GM10266 (cell line): Measurements from ENCODE around the gene DPH7.
A peak's percentile ranks its signal among the peaks of the same experiment; 100 is the strongest.
"Not testable (repeated sequence)": the region's sequence is repeated elsewhere in the genome, so short reads cannot be mapped to it uniquely, and the experiment has no call there.

Experiments used
- DNase-seq: peaks from one replicate; pipeline ENCODE4 v3.0.0; 2012; ENCODE audit errors: extremely low spot score
- TF ChIP-seq, protein P1 (sequence below): IDR thresholded peaks from 2 replicates; pipeline ENCODE4 v1.5.1; 2012; ENCODE audit warnings: mild to moderate bottlenecking, low read depth; ENCODE audit not compliant: control insufficient read depth, insufficient read depth; ENCODE audit errors: missing control alignments

The DPH7 gene

DNA sequence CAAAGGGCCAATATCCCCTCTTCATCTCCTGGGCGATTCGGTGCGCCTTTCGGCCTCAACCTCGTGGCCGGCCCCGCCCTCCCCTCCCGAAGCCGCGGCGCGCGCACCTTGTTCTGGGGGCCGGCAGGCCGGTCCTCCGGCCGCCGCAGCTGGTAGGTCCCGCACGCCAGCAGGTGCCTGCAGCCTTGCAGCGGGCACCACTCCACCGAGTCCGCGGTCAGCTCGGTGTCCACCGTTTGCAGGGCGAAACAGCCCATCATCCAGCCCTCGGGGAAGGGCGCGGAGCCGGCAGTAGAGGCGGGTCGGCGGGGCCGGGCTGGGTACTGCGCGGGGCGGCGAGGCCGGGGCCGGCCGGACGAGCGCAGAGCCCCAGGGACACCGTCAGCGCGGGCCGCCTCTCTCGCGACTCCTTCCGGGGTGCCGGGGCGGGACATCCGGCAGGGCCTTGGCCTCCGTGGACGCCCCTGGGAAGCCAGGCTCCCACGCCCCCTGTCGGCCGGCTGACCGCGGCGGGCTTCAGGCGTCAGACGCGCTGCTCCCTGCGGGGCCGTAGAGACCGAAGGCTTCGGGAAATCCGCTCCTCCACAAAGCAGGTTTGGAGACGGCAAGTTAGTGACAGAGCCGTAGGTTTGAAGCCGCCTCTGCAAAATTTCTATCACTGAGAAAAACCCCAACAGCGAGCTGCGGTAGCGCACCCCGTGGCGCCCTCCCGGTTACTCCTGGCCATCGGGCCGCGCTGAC, at the start of gene DPH7:
TSS of gene DPH7 (minus strand) at position 408 of the 741 bp plus-strand sequence. CDS start at position 260, 148 bp downstream.
- DNase-seq = peak; percentile 99
- TF ChIP-seq, protein P1, sequence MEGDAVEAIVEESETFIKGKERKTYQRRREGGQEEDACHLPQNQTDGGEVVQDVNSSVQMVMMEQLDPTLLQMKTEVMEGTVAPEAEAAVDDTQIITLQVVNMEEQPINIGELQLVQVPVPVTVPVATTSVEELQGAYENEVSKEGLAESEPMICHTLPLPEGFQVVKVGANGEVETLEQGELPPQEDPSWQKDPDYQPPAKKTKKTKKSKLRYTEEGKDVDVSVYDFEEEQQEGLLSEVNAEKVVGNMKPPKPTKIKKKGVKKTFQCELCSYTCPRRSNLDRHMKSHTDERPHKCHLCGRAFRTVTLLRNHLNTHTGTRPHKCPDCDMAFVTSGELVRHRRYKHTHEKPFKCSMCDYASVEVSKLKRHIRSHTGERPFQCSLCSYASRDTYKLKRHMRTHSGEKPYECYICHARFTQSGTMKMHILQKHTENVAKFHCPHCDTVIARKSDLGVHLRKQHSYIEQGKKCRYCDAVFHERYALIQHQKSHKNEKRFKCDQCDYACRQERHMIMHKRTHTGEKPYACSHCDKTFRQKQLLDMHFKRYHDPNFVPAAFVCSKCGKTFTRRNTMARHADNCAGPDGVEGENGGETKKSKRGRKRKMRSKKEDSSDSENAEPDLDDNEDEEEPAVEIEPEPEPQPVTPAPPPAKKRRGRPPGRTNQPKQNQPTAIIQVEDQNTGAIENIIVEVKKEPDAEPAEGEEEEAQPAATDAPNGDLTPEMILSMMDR = peak; percentile 99

DNA sequence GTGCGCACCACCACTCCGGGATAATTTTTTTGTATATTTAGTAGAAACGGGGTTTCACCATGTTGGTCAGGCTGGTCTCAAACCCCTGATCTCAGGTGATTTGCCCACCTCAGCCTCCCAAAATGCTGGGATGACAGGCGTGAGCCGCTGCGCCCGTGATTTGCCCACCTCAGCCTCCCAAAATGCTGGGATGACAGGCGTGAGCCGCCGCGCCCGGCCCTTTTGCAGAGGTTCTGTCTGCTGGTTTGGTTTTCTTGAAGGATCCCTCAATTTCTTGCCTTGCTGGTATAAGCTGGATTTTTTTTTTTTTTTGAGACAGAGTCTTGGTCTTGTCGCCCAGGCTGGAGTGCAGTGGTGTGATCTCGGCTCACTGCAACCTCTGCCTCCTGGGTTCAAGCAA, 48.7 kb upstream of the DPH7 start:
- not testable (repeated sequence) for DNase-seq

DNA sequence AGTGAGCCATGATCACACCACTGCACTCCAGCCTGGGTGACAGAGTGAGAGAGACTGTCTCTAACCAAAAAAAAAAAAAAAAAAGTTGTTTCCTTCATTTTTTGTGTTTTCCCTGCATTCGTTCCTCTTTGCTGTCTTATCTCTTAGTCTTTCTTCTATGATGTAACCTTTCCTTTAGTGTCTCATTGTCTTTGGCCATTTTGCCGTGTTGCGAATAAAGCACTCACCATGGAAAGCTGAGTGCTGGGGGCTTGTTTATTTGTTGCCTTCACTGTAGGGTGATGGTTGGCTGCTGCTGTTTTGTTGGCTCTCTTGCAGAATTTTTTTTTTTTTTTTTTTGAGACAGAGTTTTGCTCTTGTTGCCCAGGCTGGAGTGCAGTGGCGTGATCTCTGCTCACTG, 47.7 kb upstream of the DPH7 start:
- no peak for DNase-seq
- TF ChIP-seq, protein P1 = no peak

DNA sequence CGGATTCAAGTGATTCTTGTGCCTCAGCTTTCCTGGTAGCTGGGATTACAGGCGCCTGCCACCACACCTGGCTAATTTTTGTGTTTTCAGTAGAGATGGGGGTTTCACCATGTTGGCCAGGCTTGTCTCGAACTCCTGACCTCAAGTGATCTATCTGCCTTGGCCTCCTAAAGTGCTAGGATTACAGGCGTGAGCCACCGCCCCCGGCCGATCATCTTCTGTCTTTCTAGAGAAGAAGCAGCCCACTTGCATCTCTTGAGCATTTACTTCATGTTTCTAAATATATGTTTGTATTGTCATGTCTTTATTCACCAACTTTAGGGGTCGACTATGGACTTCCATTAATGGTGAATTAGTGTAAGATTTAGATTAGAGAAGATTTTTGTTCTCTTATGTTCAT, 43.5 kb upstream of the DPH7 start:
- not testable (repeated sequence) for DNase-seq

DNA sequence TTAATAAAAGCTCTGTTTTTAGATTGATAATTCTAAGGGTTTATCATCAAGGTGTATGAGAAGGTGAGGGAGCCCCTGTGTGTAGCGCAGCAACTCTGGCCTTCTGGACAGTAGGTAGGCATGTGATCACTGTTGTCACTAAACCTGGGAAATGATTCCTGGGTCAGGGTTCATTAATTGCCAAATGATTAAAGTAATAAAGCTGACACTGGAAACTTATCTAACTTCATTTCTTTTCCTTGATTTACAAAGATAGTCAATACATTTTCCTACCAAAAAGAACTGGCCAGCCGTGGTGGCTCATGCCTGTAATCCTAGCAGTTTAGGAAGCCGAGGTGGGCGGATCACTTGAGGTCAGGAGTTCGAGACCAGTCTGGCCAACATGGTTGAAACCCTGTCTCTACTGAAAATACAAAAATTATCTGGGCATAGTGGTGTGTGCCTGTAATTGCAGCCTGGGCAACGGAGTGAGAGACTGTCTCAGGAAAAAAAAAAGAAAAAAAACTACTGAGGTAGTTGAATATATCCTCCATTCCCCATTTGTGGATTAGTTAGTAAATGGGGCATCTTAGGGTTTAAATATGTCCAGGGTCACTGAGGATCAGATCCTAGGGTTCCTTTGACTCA, 42.5 kb upstream of the DPH7 start:
- TF ChIP-seq, protein P1 = peak; percentile 9
- DNase-seq = no peak

DNA sequence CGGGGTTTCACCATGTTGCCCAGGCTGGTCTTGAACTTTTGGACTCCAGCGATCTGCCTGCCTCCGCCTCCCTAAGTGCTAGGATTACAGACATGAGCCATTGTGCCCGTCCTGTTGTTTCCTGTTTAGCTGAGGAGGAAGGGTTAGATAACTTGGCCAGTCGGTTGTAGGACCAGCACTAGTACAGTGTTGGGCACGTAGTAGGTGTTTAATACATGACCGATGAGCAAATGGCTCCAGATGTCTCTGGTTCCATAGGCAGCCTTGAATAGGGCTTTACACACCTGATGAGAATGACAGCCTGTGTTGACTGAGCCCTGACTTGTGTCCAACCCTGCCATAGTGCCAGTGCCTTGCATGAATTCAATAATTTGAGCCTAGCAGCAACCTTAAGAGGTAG, 41.9 kb upstream of the DPH7 start:
- DNase-seq = no peak
- TF ChIP-seq, protein P1 = no peak

DNA sequence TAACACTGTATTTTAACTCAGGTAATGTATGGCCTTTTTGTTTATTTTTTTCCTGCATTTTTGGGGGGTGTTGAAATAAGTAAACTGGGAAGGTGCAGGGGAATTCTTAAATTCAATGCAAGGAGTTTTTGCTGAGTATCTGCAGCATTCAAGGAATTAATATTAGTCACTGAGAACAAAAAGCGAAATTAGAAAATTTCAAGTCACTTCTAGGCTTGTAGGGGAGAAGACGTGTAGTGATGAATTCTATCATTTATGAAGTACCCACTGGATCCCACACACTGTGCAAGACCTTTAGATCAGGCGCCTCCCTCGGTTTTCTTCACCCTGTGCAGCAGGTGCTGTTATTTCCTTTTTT, 41.3 kb upstream of the DPH7 start:
- TF ChIP-seq, protein P1 = no peak
- no peak for DNase-seq

DNA sequence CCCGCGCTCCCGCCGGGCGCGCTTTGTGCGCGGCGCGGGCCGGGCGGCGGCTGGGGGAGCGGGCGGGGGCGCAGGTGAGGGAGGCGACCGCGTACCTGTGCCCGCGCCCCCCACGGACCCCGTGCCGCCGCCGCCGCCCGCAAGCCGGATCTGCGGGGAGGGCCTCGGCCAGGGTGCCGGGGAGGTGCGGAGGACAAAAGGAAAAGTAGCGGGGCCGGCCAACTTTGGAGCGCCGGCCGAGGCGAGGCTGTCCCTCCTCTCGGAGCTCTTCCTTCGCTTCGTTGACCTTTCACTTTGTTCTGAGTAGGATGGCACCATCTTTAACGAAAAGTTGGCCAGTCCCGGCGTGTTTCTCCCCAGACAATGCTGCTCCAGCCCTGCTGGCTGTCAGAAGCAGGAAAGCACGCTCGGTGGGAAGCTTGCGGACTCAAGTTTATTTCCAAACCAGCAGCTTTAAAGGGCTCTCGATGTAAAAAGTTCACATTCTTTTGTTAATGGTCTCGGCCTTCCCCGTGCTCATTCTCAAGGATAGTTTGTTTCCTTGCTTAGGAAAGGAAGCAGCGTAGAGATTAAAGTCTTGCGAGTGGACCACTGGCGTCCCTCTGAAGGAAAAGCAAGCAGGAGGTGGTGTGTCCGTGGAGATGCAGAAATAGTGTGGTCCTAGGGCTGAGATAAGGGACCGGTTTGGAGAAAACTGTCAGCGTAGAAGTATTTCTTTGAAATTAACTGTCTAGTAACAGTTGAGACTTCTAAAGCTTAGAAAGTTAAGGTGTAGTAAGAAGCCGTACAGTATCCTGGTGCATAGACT, 40.7 kb upstream of the DPH7 start:
- DNase-seq = peak; percentile 72

More for the DNA sequence above, 40.7 kb upstream of the DPH7 start:
- TF ChIP-seq, protein P1 = no peak
